GM08714 (cell line): ENCODE results near the gene CLCN4.

Experiments used
- H3K4me3 ChIP-seq: fragments of 200-500 bp; sonication (Bioruptor generic); 2 replicates; pipeline ENCODE4 v1.5.1; 2014; ENCODE audit warnings: mild to moderate bottlenecking, low read length, inconsistent platforms
- ZNF274 ChIP-seq: IDR thresholded peaks from 2 replicates; pipeline ENCODE4 v1.6.1; 2012; ENCODE audit warnings: mild to moderate bottlenecking, low read depth, low read length

CLCN4 gene

DNA sequence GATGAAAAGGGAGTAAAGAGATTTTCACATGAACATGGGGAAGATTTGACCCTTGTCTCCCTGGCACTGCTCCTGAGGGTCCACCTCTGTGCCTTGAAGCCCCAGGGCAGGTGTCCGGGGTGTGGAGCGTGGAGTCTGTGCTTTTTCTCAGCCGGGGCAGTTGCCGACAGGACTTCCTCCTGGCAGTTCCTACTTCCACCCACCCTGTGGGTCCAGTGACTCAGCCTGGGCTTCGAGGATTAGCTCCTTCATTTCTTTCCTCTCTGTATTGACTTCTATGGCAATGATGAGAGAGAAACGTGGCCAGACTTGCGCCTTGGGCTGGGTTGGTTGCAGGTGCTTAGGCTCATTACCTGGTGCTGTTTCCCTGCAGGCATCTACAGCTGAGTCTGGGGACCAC lies 35.9 kb upstream of the CLCN4 start:
- TF ChIP-seq ZNF274: no peak
- no peak overlapping the region for H3K4me3 ChIP-seq

GRCh38 chrX:10121787-10122186 lies 35.0 kb upstream of the CLCN4 start:
- no peak for TF ChIP-seq ZNF274
- no peak overlapping the region; the same call in 1 of the 2 replicates for H3K4me3 ChIP-seq

DNA sequence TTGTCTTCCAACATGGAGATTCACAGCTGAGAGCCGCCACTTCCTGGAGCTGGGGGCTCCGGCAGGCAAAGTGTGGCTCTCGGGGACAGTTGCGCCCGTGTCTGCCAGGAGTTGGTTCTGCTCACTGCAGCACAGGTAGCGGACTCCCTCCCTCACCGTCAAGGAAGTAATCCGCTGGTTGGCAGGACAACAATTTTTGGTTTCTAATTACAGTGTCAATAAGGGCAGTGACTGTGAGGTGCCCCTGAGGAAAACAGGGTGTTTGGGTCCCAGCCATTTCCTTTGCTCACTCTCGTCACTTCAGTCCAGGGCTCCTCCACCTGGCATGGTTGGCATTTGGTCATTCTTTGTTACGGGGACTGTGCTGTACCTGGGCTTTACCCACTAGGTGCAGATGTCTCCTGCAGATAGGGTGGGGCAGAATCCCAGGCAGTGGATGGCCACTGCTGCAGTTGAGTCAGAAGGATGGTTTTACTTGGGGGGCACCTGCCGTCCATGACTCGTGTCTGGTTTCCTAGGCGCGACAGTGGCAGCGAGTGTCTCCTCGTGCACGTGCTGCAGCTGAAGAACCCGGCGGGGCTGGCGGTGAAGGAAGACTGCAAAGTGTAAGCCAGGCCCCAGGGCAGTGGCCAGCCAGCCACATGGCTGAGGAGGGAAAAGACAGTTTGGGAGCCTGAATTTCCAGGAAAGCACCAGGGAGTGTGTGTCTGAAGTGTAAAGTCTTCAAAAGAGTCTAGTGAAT lies 32.1 kb upstream of the CLCN4 start:
- no peak for TF ChIP-seq ZNF274
- H3K4me3 ChIP-seq: no peak overlapping the region

DNA sequence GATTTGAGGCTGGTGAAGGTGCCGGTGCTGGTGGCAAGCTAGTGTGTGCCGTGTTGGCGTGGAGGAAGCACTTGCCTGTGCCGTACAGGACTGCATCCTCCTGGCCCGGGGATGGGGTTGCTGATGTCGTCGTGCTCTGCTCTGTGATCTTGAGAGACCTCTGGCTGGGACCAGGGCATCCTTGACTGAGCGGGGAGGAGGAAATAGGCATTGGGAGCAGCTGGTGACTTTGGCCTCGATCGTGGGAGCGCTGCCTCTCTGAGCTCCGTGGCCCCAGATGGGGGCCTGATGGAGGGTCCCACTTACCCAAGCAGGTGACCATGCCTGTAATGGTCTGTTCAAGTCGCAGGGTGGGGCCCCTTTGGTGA lies 31.5 kb upstream of the CLCN4 start:
- H3K4me3 ChIP-seq: no peak overlapping the region
- no peak for TF ChIP-seq ZNF274

DNA sequence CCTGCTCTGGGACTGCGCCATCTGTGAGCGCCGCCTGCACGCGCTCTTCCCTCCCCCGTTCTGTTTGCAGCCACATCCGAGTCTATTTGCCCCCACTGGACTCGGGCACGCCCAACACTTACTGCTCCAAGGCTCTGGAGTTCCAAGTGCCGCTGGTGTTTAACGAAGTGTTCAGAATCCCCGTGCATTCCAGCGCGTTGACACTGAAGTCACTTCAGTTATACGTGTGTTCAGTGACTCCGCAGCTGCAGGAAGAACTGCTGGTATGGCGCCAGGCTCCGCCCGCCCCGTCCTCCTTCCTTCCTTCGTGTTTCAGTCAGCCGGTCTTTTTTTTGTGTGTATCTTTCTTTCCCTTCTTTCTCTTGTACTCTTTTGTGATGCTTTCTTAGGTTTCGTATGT lies 30.7 kb upstream of the CLCN4 start:
- no peak for TF ChIP-seq ZNF274
- H3K4me3 ChIP-seq: no peak overlapping the region

GRCh38 chrX:10126834-10127233 lies 29.9 kb upstream of the CLCN4 start:
- no peak for TF ChIP-seq ZNF274
- no peak overlapping the region for H3K4me3 ChIP-seq

- TF ChIP-seq ZNF274: no peak
- H3K4me3 ChIP-seq: no peak overlapping the region
Observed at GRCh38 chrX:10128386-10128785, 28.4 kb upstream of the CLCN4 start.

DNA sequence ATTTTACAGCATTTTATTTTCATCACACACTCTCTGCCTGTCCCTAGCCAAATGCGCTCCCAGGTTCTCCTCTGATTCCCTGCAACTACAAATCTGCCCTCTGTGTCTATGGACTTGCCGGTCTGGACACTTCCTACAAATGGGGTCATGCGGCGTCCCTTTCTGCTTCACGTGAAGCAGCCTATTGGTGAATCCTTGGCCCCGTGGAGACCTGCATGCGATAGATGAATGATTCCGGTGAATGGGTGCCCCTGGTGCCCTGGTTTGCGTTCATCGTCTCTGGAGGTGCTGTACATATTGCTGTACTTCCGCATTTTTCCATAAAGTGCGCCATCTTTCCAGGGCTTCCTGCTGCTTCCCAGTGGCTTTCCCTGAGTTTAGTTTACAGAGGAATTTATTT lies 27.5 kb upstream of the CLCN4 start:
- no peak for TF ChIP-seq ZNF274
- no peak overlapping the region for H3K4me3 ChIP-seq

- no peak overlapping the region for H3K4me3 ChIP-seq
- TF ChIP-seq ZNF274: no peak
Observed at GRCh38 chrX:10130354-10130753, 26.4 kb upstream of the CLCN4 start.

GRCh38 chrX:10133980-10134676 lies 22.6 kb upstream of the CLCN4 start:
- no peak overlapping the region for H3K4me3 ChIP-seq
- no peak for TF ChIP-seq ZNF274

DNA sequence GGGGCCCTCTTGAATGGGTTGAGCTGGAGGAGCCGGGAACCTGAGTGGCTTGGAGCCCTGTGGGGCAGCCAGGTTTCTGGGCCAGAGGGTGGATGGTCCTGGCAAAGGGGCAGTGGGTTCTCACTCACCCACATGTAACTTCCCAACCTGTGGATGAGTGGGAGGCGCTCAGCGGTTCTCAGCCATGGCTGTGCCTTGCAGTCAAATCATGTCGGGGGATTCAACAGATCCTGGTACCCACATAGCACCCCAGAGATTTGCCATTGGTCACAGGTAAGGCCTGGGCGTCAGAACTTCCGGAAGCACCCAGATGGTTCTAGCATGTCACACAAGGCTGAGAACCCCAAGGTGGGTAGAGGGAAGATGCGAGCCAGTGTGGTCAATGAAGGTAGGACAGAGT lies 21.9 kb upstream of the CLCN4 start:
- no peak overlapping the region for H3K4me3 ChIP-seq
- no peak for TF ChIP-seq ZNF274

DNA sequence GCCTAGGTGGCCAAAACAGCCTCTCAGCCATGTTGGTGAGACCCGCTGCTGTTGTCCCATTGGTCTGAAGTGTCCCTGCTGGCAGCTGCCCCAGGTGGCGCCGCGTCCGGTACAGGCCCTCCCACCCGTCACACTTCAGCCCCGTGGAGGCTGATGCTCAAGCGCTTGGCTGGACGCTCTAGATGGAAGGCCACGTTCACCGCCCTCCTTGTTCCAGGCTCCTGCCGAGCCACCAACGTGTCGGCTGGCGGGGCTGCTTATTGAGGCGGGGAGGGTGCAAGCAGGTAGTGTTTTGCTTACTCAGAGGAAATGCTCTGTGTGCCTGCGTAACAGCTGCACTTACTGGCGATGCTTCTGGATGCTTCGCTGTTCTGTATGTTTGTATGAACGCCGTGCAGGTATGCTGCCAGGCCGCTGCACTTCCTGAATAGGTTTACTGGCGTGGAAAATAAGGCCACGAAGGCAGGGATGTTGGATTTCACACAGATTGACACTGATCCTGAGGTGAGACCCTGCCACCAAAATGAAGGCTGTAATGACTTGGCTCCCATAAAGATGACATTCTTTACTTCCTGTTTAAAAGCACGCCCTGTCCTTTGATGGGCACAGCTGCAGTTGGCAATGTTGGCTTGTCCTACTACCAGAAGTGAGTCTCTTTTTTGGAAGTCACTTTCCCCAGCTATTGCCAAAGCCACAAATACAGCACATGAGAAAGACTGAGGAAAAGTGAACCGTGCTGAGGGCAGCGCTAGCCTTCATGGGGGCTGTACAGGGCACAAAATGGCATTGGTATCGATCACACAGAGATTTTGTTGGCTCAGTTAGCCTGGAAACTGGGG lies 21.0 kb upstream of the CLCN4 start:
- TF ChIP-seq ZNF274: no peak

GRCh38 chrX:10138726-10139125 lies 18.0 kb upstream of the CLCN4 start:
- TF ChIP-seq ZNF274: no peak
- no peak overlapping the region for H3K4me3 ChIP-seq

More for the DNA sequence above, 21.0 kb upstream of the CLCN4 start:
- no peak overlapping the region for H3K4me3 ChIP-seq

DNA sequence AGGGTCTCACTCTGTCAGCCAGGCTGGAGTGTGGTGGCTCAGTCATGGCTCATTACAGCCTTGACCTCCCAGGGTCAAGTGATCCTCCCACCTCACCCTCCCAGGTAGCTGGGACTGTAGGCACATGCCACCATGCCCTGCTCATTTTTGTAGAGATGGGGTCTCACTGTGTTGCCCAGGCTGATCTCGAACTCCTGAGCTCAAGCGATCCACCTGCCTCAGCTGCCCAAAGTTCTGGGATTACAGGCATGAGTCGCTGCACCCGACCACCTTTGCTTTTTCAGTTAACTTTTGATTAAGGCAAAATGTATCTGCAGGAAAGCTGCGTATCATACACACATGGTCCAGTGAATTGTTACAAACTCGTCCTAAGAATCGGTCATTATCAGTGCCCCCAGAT lies 16.5 kb upstream of the CLCN4 start:
- no peak for TF ChIP-seq ZNF274
- no peak overlapping the region for H3K4me3 ChIP-seq
